Measurements from ENCODE around the gene LIF.
"Not testable (repeated sequence)": the region's sequence is repeated elsewhere in the genome, so short reads cannot be mapped to it uniquely, and the experiment has no call there.

The LIF gene

DNA sequence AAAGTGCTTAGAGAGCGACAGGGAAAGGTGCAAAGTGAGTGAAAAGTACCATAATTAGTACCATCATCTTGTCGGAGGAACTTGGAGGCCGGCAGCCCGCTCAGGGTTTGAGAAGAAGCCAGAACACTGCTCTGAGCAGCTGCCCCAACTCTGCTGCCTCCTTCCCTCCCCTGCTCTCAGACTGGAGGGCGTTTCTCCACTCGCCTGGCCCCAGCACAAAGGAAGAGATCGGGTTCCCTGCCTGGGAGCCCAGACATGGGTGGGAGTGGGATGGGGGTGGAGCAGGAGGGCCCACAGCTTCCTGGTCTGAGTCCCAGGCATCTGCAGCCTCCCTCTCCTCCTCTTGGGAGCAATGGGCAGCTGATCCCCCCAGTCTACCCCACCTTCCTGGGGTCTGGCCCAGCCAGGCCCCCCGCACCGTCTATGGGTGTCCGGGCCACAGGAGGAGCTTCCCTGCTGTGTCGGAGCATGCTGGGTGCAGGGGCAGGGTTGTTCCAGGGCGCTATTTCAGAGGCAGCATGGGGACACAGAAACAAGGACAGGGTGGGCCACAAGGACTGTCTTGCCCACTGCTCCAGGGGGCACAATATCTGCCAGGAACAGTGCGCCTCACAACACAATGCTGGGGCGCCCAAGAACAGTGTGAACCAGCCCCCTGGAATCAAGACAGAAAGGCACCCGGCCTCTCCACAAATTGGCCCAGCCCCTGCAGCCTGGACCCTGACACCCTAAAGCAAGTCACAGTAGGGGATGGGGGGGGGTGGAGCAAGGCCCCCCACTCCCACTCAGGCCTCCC is 4.8 kb downstream of the LIF start:
- DNase-seq (ENCODE audit: low read depth), result no peak

DNA sequence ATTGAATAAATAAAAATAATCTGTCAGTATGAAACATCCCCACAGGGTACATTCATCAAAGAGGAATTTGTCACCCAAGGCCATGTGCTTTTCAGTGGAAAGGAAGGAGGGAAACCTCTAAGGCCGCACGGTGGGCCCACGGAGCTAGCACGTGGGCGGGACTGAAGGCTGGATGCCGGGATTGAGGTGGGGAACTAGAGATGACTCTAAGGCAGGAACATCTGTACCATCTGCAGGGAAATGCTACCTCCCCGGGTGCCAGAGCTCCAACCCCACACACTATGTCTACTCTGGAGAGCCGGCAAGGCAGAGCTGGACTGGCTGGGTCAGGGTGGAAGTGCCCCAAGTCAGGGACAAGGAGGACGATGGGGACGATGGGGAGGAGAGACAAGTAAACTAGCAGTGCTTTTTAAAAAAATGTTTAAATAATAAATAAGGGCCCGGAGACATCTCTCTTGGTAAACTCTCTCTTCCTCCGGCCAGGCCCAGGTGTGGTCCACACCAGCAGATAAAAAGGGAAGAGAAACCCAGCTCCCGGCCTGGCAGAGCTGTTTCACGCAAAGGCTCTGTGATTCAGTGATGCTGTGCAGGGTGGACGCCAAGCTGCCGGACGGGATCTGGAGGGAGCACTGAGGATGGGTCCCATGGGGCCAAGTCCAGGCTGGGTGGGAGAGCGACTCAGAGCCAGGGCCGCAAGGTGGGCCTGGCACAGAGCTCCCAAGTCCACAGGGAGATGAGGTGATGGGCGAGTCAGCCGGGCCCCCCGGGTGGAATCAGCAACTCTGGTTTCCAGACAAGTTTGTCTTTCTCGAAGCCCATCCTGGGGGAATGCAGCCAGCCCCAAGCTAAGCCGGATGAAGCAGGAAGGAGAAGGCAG is 5.8 kb downstream of the LIF start:
- no peak for DNase-seq (ENCODE audit: low read depth)

DNA sequence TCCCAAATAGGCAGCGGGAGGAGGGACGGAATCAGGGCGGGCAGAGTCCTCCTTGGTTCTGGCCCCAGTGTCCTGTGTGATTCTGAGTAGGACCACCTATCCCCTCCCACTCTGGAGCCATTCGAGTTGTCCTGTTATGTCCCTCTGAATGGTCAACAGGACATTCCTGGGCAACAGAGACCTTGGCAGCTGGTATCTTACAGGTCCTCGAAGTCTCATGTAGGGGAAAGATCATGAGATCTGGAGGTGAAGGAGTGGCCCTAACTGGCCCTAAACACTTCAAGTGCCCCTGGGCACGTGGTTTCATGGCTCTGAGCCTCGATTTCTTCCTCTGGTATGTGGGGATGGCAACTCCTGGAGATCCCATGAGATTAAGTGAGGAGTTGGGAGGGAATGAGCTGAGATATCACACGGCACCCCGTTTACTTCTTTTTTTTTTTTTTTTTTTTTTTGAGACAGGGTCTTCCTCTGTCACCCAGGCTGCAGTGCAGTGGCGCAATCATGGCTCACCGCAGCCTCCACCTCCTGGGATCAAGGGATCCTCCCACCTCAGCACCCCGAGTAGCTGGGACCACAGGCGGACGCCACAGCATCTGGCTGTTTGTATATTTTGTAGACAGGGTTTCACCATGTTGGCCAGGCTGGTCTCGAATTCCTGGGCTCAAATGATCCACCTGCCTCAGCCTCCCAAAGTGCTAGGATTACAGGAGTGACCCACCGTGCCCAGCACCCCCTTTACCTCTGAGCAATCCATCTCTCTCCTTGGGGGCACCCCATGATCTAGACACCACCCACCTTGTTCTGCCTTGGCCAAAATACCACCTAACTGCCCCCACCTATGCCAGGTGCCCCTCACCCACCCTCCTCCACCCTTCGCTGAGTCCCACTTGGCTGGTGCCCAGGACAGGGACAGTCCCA is 6.8 kb downstream of the LIF start:
- DNase-seq (ENCODE audit: low read depth), result no peak

DNA sequence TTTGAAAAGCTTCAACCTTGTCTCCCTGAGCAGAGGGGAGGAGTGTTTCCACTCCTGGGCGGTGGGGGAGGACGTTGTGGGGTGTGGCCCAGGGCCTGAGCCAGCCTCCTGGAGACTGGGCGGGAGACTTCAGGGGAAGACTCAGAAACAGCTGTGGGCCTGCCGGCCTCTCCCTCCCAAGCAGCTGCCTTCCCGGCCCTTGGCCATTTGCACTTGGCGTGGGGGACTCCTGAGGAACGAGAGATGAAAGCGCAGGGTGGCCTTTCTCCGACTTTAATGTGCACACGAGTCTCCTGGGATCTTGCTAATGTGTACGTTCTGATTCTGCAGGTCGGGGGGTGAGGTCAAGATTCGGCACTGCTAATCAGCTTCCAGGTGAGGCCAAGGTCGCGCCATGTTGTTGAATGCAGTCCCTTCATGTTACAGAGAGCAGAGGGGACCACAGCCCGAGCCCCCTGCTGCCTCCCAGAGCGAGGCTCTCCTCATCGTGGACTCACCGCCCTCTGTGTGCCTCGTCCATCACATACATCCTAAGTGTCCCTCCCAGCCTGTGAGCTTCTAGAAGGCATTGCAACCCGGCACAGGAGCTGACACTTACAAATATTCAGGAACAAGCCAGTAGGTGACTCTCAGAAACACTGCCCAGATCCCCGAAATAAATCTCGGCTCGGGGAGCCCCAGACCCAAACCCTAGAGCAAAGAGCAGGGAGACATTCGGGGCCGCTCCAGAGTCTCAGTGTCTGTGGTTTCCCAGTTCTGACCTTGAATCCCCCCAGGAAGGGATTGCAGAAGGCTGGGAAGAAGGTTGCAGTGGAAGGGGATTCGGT is 7.7 kb downstream of the LIF start:
- DNase-seq (ENCODE audit: low read depth), result no peak

DNA sequence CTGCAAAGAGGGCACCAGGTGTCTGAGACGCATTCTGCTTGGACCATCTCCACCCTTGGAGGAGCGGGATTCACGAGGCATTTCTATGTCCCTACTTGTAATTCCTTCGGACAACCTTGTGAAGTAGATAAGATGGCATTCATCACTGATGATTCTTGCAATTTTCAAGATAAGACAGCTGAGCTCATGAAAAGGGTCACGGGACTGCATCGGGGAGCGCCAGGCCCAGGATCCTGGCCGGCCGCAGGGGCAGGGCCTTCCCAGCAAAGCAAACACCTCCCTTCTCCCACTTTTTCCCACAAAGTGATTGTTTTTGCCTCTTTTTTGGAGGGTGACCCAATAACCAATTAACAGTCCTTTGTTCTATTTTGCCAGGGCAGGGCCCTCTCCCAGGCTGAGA is 8.4 kb downstream of the LIF start:
- DNase-seq (ENCODE audit: low read depth), result no peak

DNA sequence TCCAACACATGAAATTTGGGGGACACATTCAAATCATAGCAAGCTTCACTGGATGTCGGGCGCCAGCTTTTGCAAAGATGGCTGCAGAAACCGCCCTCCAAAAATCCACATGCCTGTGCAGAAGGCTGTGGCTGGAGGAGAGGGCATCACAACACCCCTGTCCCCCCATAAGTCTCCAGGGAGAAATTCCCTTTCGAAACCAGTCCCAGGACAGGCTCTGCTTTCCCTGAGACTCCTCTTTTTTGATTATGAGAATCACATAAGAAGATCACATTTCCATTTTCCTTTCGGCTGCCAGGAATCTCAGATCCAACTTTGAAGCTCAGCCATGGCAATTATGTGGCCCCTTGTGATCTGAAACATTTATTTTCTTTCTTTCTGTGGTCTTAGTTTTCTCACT is 9.7 kb downstream of the LIF start:
- DNase-seq (ENCODE audit: low read depth), result no peak

DNA sequence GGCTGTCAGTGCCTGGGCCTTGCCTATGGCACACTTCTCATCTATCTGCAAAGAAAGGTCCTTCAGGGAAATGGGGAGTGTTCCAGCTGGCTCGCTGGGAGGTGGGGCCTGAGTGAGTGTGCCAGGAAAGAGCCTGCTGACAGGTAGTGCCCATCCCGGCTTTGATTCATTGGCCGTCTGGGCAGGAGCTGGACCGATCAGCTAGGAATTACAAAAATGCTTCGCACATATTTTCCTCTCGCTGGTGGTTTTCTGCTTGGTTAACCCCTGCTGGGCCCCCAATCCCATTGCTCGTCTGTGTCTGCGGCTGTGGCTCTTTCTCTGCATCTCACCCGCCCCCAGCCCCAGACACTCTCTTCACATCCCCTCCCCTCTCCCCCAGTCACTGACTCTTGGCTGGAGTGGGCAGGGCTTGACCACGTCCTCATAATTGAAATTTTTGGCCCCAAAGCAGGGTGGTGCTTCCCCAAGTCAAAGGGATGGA is 10.8 kb downstream of the LIF start:
- peak; percentile 90 for DNase-seq (ENCODE audit: low read depth)

DNA sequence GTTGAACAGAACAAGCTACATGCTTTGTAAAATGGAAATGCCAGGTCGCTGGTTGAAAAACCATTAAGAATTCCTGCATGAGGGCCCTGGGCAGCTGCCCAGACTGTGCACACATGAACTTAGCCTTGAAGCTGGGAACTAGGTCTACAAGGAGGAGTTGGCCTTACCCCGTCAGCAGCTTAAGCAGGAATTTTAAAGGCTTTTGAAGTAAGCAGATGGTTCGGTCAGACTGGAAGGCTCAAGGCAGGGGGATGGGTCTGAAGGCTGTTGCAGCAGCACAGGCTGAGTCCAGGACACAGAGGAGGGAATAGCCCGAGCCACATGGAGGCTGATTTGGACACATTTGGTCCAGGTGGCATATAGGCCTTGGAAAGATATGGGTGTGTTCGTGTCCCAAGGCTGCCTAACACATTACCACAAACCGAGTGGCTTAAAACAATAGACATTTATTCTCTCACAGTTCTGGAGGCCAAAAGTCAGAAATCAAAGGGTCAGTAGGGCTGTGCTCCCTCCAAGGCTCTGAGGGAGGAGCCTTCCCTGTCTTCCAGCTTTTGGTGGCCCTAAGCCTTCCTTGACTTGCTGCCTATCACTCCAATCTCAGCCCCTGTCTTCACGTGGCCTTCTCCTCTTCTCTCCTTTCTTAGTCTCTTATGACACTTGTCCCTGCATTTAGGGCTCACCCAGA is 11.6 kb downstream of the LIF start:
- DNase-seq (ENCODE audit: low read depth), result no peak

DNA sequence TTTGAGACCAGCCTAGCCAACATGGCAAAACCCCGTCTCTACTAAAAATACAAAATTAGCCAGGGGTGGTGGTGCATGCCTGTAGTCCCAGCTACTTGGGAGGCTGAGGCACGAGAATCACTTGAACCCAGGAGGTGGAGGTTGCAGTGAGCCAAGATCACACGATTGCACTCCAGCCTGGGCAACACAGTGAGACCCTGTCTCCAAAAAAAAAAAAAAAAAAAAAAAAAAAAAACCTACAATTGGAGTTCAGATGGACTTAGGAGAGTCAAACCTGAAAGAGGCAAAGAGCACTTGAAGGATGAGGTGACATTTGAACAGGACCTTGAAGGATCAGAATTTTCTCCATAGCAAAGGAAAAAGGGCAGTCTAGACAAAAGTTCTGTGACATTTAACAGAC is 12.2 kb downstream of the LIF start:
- DNase-seq (ENCODE audit: low read depth), result not testable (repeated sequence)

DNA sequence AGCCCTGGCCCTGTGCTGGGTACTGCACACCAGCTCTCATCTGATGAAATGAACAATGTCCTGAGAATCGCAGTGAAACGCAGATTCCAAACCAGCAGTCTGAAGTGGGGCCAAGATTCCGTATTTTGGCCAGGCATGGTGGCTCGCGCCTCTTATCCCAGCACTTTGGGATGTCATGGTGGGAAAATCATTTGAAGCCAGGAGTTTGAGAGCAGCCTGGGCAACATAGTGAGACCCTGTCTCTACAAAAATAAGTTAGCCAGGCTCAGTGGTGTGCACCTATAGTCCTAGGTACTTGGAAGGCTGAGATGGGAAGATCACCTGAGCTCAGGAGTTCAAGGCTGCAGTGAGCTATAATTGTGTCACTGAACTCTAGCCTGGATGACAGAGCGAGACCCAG is 13.0 kb downstream of the LIF start:
- no peak for DNase-seq (ENCODE audit: low read depth)

DNA sequence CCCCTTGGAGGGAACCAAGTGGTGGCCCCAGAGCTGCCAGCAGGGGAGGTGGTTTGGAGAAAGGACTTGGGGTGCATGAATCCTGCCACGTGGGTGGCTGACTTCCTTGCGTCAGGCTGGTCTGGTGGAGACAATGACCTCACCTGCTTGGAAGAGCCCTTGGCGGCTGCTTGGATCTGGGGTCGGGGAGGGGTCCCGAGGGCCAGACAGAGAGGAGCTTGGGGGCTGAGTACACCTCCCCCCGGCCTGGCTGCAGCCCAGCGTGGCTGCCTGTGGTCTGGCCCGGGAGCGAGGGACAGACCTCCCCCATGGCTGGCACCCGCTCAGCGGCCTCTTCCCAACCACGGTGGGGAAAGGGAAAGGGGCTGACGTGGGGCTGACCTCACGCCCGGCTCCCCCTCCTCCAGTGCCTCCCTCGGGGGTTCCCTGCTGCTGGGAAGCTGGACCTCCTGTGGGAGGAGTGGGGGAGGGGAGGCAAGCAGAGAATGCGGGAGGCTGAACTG is 13.8 kb downstream of the LIF start:
- DNase-seq (ENCODE audit: low read depth), result no peak

DNA sequence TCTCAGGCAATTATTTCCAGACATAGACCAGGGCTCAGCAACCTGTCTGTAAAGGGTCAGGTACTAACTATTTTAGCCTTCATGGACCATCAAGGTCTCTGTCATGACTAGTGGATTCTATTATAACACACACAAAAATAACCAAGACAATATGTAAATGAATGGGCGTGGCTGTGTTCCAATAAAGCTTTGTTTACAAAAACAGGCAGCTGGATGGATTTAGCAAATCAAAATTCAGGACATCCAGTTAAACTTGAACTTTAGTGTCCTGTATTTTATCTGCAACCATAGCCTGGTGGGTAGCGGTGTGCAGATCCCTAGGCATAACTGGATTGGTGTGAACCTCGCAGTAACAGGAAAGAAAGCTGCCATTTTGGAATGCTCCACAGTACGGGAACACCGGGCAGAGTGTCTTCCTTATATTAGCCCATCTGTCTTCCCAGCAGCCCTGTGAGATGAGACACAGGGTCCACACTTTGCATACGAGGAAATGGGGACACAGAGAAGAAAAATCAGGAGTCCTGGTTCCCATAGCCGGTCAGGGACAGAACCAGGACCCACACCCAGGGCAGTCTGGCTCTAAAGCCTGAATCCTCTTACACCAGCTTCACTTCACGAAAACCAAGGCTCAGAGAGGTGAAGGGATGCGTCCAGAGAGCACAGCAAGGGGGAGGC is 15.6 kb downstream of the LIF start:
- DNase-seq (ENCODE audit: low read depth), result no peak

DNA sequence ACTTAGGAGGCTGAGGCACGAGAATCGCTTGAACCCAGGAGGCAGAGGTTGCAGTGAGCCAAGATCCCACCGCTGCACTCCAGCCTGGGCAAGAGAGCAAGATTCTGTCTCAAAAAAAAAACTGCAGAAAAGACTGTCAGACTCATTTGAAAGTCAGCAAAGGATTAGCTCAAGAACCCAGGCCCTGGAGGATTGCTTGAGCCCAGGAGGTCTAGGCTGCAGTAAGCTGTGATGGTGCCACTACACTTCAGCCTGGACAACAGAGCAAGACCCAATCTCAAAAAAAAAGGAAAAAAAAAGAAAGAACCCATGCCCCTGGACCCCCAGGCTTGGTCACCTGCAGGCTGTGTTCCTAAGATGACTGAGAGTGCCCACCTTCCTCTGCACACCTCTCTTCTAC is 16.2 kb downstream of the LIF start:
- no peak for DNase-seq (ENCODE audit: low read depth)

DNA sequence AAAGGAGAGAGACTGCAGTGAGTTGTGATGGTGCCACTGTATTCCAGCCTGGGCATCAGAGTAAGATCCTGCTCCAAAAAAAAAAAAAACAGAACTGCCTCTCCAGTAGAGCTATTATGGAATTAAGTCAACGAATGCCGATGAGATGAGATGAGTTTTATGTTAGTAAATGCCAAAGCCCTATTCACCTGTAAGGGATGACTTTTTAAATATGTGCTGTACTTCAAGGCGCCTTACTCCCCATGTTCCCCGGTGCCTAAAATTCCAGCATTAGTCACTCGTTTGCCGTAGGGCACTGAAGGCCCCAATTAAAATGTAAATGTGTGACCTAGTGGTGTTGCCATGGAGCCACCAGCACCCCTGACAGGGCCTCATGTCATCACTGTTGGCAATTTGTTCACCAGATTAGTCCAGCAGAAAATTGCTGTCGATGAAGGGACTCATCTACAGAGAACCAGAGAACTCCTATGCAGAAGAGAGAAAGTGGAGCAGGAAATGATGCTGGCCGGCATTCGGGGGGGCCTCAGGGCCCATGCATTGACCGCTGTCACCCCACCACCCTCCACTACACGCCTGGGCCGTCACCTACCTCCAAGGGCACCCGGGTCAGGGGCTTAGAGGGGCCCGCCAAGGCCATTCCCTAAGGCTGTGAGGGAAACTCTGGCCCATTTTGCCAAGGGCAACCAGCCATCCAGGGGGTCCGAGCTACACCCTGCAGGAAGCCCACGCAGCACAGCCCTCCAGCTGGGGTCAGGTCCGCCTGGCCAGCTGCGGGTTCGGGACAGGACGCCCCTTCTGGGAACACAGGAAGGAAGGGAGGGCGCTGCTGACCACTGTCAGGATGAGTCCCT is 17.8 kb downstream of the LIF start:
- no peak for DNase-seq (ENCODE audit: low read depth)

DNA sequence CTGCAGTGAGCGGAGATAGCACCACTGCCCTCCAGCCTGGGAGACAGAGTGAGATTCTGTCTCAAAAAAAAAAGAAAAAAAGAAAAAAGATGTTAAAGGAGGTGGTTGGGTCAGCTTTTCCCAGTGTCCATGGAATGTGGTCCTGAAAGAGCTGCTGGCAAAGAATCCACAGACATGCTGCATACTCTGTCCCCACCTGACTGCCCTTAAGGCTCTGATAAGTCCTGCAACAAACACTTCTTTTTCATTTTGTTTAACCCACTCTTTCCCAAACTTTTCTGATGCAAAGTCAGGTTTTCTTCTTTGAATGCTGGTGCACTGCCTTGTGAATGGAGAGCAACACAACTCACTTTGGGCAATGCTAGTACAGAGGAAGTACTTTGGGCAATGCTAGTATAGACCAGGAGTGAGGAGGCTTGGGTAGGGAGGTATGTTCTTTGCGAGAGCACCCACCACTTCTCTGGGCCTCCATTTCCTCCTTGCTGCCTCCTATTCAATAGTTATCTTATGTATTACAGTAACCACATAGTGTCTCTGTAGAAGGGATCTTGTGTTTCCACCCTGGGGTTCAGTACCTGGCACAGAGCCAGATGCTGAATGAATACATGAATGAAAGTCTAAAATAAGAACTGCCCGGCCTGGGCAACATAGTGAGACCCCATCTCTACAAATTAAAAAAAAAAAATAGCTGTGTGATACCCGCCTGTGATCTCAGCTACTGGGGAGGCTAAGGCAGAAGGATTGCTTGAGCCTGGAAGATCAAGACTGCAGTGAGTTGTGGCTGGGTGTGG is 18.9 kb downstream of the LIF start:
- DNase-seq (ENCODE audit: low read depth), result no peak

DNA sequence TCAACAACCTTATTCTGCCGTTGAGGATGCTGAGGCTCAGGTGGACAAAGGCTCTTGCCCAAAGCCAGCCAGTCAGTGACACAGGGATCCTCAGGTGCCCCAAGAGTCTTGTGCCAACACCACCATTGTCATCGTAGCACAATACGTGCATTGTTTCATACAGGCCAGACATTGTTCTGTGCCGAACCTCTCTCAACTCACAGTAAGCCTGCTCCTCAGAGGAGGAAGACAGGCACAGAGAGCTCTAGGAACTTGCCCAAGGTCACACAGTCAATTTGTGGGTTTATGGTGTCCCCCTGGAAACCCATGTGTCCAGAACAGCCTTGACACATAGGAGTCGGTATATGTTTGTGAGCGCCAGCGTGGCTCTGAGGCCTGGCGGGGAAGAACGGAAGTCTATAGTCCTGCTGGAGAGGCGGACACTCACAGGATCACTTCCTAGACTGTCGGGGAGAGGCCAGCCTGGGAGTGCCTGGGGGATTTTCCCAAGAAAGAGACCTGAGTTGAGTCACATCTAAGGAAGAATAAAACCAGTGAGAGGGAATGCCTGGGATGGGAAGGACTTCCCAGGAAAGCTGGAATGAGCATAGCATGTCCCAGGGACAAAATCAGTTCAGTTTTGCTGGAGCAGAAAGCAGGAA is 20.2 kb downstream of the LIF start:
- DNase-seq (ENCODE audit: low read depth), result no peak

DNA sequence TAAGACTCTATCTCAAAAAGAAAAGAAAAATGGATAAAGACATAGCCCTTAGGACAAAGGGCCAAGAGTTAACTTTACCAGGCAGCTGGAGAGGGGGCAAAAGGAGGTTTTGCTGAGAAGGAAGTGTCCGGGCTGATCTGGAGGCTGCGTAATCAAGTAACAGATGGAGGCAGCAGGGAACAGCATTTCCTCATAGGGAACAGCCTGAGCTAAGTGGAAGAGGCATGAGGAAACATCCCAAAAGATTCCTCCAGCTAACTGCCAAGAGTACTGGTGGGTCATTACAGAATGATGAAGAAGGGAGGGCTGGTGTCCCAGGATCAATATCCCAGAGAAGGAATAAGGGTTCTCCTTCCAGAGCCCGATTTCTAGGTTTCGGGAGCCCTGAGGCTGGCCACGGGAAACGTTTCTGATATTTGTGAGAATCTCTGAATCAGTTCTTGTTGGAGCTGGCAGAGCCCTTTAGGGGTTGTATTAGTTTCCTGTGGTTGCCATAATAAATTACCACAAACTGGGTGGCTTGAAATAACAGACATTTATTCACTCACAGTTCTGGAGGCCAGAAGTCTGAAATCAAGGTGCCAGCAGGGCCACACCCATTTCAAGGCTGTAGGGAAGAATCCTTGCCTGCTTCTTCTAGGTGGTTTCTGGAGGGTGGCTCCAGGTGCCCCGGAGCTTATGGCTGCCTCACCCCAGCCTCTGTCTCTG is 21.2 kb downstream of the LIF start:
- DNase-seq (ENCODE audit: low read depth), result no peak
